ENCODE results near the gene GRM7.

The GRM7 gene

GRCh38 chr3:7086417-7086816 is 225.5 kb downstream of the GRM7 start:
- Histone ChIP-seq H3K4me2 (ENCODE audit: low read depth, low read length) (no peak overlapping the region), H4K20me1 (ENCODE audit: insufficient read depth, low read length) (no peaks in the 10 kb centered on the region), H3K27me3 (replicated peaks; ENCODE audit: insufficient read depth, low read length) (no peaks in the 10 kb centered on the region), H3K9me2 (replicated peaks; ENCODE audit: insufficient read depth, low read length) (no peaks in the 10 kb centered on the region), H3K9me3 (replicated peaks; ENCODE audit: insufficient read depth, low read length) (no peaks in the 10 kb centered on the region), H3K79me2 (ENCODE audit: low read length) (no peaks in the 10 kb centered on the region), H2AFZ (ENCODE audit: low read length) (no peak overlapping the region), H3F3A (ENCODE audit: insufficient read depth, low read length) (no peaks in the 10 kb centered on the region), H3K9ac (ENCODE audit: low read length) (no peak overlapping the region), H3K4me1 (ENCODE audit: low read length) (no peaks in the 10 kb centered on the region), H3K4me3 (ENCODE audit: low read length) (no peak overlapping the region), H3K27ac (ENCODE audit: low read length) (no peak overlapping the region), H3K36me3 (replicated peaks; ENCODE audit: insufficient read depth, low read length) (no peaks in the 10 kb centered on the region)
- DNase-seq, result no peak
- TF ChIP-seq CTCF (IDR thresholded peaks at IDR 0.05; ENCODE audit: low read length) (no peak), EZH2 (optimal IDR thresholded peaks at IDR 0.05; ENCODE audit: low read depth, low read length) (no peak), EZH2phosphoT487 (IDR thresholded peaks at IDR 0.05; ENCODE audit: low read length) (no peak)

GRCh38 chr3:7095116-7095515 is 234.2 kb downstream of the GRM7 start:
- no peak for TF ChIP-seq EZH2phosphoT487 (IDR thresholded peaks at IDR 0.05; ENCODE audit: low read length)
- TF ChIP-seq CTCF (IDR thresholded peaks at IDR 0.05; ENCODE audit: low read length), result no peak
- no peak for TF ChIP-seq EZH2 (optimal IDR thresholded peaks at IDR 0.05; ENCODE audit: low read depth, low read length)

GRCh38 chr3:7100136-7100535 is 239.2 kb downstream of the GRM7 start:
- no peaks in the 10 kb centered on the region for H3K9me3 ChIP-seq (replicated peaks; ENCODE audit: insufficient read depth, low read length)
- H3K36me3 ChIP-seq (replicated peaks; ENCODE audit: insufficient read depth, low read length), result no peaks in the 10 kb centered on the region
- no peaks in the 10 kb centered on the region for H3K4me1 ChIP-seq (ENCODE audit: low read length)
- no peak overlapping the region for H2AFZ ChIP-seq (ENCODE audit: low read length)
- H4K20me1 ChIP-seq (ENCODE audit: insufficient read depth, low read length), result no peaks in the 10 kb centered on the region
- H3K9me2 ChIP-seq (replicated peaks; ENCODE audit: insufficient read depth, low read length), result no peaks in the 10 kb centered on the region
- H3K4me3 ChIP-seq (ENCODE audit: low read length), result no peak overlapping the region
- H3K27me3 ChIP-seq (replicated peaks; ENCODE audit: insufficient read depth, low read length), result no peaks in the 10 kb centered on the region
- no peaks in the 10 kb centered on the region for H3F3A ChIP-seq (ENCODE audit: insufficient read depth, low read length)
- no peak overlapping the region for H3K27ac ChIP-seq (ENCODE audit: low read length)
- H3K9ac ChIP-seq (ENCODE audit: low read length), result no peak overlapping the region
- TF ChIP-seq EZH2phosphoT487 (IDR thresholded peaks at IDR 0.05; ENCODE audit: low read length) (no peak), EZH2 (optimal IDR thresholded peaks at IDR 0.05; ENCODE audit: low read depth, low read length) (no peak), CTCF (IDR thresholded peaks at IDR 0.05; ENCODE audit: low read length) (no peak)
- H3K79me2 ChIP-seq (ENCODE audit: low read length), result no peaks in the 10 kb centered on the region
- DNase-seq, result no peak
- no peak overlapping the region for H3K4me2 ChIP-seq (ENCODE audit: low read depth, low read length)

More at GRCh38 chr3:7095116-7095515, 234.2 kb downstream of the GRM7 start:
- no peak overlapping the region for H3K4me2 ChIP-seq (ENCODE audit: low read depth, low read length)
- no peak overlapping the region for H3K9ac ChIP-seq (ENCODE audit: low read length)
- H3K4me3 ChIP-seq (ENCODE audit: low read length), result no peak overlapping the region
- no peak overlapping the region for H3K27ac ChIP-seq (ENCODE audit: low read length)
- H3K36me3 ChIP-seq (replicated peaks; ENCODE audit: insufficient read depth, low read length), result no peaks in the 10 kb centered on the region
- H3K79me2 ChIP-seq (ENCODE audit: low read length), result no peaks in the 10 kb centered on the region
- no peak for DNase-seq
- H3K9me3 ChIP-seq (replicated peaks; ENCODE audit: insufficient read depth, low read length), result no peaks in the 10 kb centered on the region
- no peaks in the 10 kb centered on the region for H4K20me1 ChIP-seq (ENCODE audit: insufficient read depth, low read length)
- H3K9me2 ChIP-seq (replicated peaks; ENCODE audit: insufficient read depth, low read length), result no peaks in the 10 kb centered on the region
- no peak overlapping the region for H2AFZ ChIP-seq (ENCODE audit: low read length)
- no peaks in the 10 kb centered on the region for H3K27me3 ChIP-seq (replicated peaks; ENCODE audit: insufficient read depth, low read length)
- H3F3A ChIP-seq (ENCODE audit: insufficient read depth, low read length), result no peaks in the 10 kb centered on the region
- H3K4me1 ChIP-seq (ENCODE audit: low read length), result no peaks in the 10 kb centered on the region
